Stimulated activated CD8-positive, alpha-beta memory T cell treated with anti-CD3 and anti-CD28 coated beads, Interleukin-12 subunit alpha, Interleukin-12 subunit beta, amount 100 ng/mL, for 24 hours (primary cell): ENCODE data around the gene KRI1.
A peak's percentile ranks its signal among the peaks of the same experiment; 100 is the strongest.

Experiments
- DNase-seq: peaks from one replicate; pipeline ENCODE4 v3.0.0-alpha.2; 2020; ENCODE audit errors: extremely low read depth

KRI1 gene

GRCh38 chr19:10565567-10566407 lies at the start of gene KRI1:
KRI1 (minus strand) TSS chr19:10566010; CDS start chr19:10565999, 11 bp downstream.
- peak; percentile 94 for DNase-seq

- DNase-seq, result no peak
These were observed 46.8 kb upstream of the KRI1 start for GRCh38 chr19:10612499-10613119.

GRCh38 chr19:10611907-10612306 lies 46.1 kb upstream of the KRI1 start:
- no peak for DNase-seq

- no peak for DNase-seq
These were observed 38.7 kb upstream of the KRI1 start for GRCh38 chr19:10604460-10604980.

- no peak for DNase-seq
These were observed 38.2 kb upstream of the KRI1 start for GRCh38 chr19:10603873-10604459.

GRCh38 chr19:10603084-10603872 lies 37.5 kb upstream of the KRI1 start:
- peak; percentile 47 for DNase-seq

- DNase-seq, result peak; percentile 69
These were observed 36.7 kb upstream of the KRI1 start for GRCh38 chr19:10602330-10603083.

GRCh38 chr19:10601999-10602329 lies 36.2 kb upstream of the KRI1 start:
- DNase-seq, result no peak

- DNase-seq, result no peak
These were observed 34.3 kb upstream of the KRI1 start for GRCh38 chr19:10600149-10600548.

GRCh38 chr19:10593820-10594637 lies 28.2 kb upstream of the KRI1 start:
- DNase-seq, result no peak

GRCh38 chr19:10593148-10593547 lies 27.3 kb upstream of the KRI1 start:
- no peak for DNase-seq

- no peak for DNase-seq
These were observed 22.0 kb upstream of the KRI1 start for GRCh38 chr19:10587839-10588150.

GRCh38 chr19:10587022-10587838 lies 21.4 kb upstream of the KRI1 start, which contains the start of gene AP1M2:
AP1M2 (minus strand) TSS chr19:10587312; CDS start chr19:10587231, 81 bp downstream.
- DNase-seq, result no peak

GRCh38 chr19:10586396-10586795 lies 20.6 kb upstream of the KRI1 start:
- no peak for DNase-seq

GRCh38 chr19:10583036-10583776 lies 17.4 kb upstream of the KRI1 start:
- DNase-seq, result no peak

- no peak for DNase-seq
These were observed 16.3 kb upstream of the KRI1 start for GRCh38 chr19:10582091-10582490.

GRCh38 chr19:10580979-10581631 lies 15.3 kb upstream of the KRI1 start:
- DNase-seq, result peak; percentile 71

- no peak for DNase-seq
These were observed 12.1 kb upstream of the KRI1 start for GRCh38 chr19:10577951-10578350.
